WTC11 (cell line): Measurements from ENCODE around the gene SEMA6C. TPM values are rescaled to one million over a fixed set of nuclear protein-coding genes. Genes with fewer than 3 reads are reported as not detected.
A peak's percentile ranks its signal among the peaks of the same experiment; 100 is the strongest.

Experiments
- ATAC-seq: fragments of 200-7000 bp; cut with Tn5 transposase; 2 replicates; pipeline ENCODE4 v1.10.0; 2021; ENCODE audit warnings: mild to moderate bottlenecking, moderate library complexity
- CTCF ChIA-PET: fragments of 300-600 bp; sonication (Branson Sonifier 250); formaldehyde crosslinking; loops from one replicate; lab custom pipeline; 2021; ENCODE audit warnings: antibody characterized with exemption; lab: Charles Lee
- POLR2A ChIA-PET: fragments of 350-600 bp; sonication (Branson Sonifier 250); formaldehyde crosslinking; loops from one replicate; lab custom pipeline; 2021; ENCODE audit warnings: antibody characterized with exemption; lab: Charles Lee
- DNase-seq: peaks from one replicate; pipeline ENCODE4 v3.0.0; 2021; ENCODE audit warnings: low spot score
- H3K27ac Mint-ChIP-seq: 2 replicates; pipeline ENCODE4 v1.8.0; 2021; ENCODE audit warnings: mixed read lengths
- H3K27me3 Mint-ChIP-seq: 2 replicates; pipeline ENCODE4 v1.8.0; 2021; ENCODE audit warnings: low read depth, mild to moderate bottlenecking, moderate library complexity, mixed read lengths
- H3K36me3 Mint-ChIP-seq: 2 replicates; pipeline ENCODE4 v1.8.0; 2021; ENCODE audit warnings: mixed read lengths
- H3K4me1 Mint-ChIP-seq: 2 replicates; pipeline ENCODE4 v1.8.0; 2022; ENCODE audit warnings: mixed read lengths
- H3K4me3 Mint-ChIP-seq: 2 replicates; pipeline ENCODE4 v1.8.0; 2021; ENCODE audit warnings: mild to moderate bottlenecking, moderate library complexity, mixed read lengths
- H3K9me3 Mint-ChIP-seq: 2 replicates; pipeline ENCODE4 v1.8.0; 2021; ENCODE audit warnings: mixed read lengths
- ATF1 ChIP-seq: sonication (generic); formaldehyde crosslinking; IDR thresholded peaks from 2 replicates; pipeline ENCODE4 v1.8.1; 2023; ENCODE audit warnings: mild to moderate bottlenecking, moderate library complexity, missing genetic modification reagents
- CREB1 ChIP-seq: sonication (generic); formaldehyde crosslinking; IDR thresholded peaks from 2 replicates; pipeline ENCODE4 v1.8.0; 2023; ENCODE audit warnings: mild to moderate bottlenecking, missing genetic modification reagents
- CREM ChIP-seq: sonication (generic); formaldehyde crosslinking; IDR thresholded peaks from 2 replicates; pipeline ENCODE4 v1.8.1; 2022; ENCODE audit warnings: mild to moderate bottlenecking, missing genetic modification reagents, moderate library complexity
- ETV6 ChIP-seq: sonication (generic); formaldehyde crosslinking; IDR thresholded peaks from 2 replicates; pipeline ENCODE4 v1.8.1; 2022; ENCODE audit warnings: mild to moderate bottlenecking, missing genetic modification reagents
- GTF2I ChIP-seq: fragments of 250-450 bp; sonication (Bioruptor Pico); conservative IDR thresholded peaks from 2 replicates; pipeline ENCODE4 v1.4.0; 2021; ENCODE audit warnings: mild to moderate bottlenecking
- HMGA2 ChIP-seq: fragments of 250-450 bp; sonication (Bioruptor Pico); IDR thresholded peaks from 2 replicates; pipeline ENCODE4 v1.4.0; 2021; ENCODE audit warnings: mild to moderate bottlenecking, moderate library complexity
- JAZF1 ChIP-seq: fragments of 250-450 bp; sonication (Bioruptor Pico); IDR thresholded peaks from 2 replicates; pipeline ENCODE4 v1.9.0; 2021; ENCODE audit warnings: moderate library complexity, mild to moderate bottlenecking, inconsistent platforms
- KAT7 ChIP-seq: sonication (generic); formaldehyde crosslinking; IDR thresholded peaks from 2 replicates; pipeline ENCODE4 v1.8.1; 2023; ENCODE audit warnings: missing genetic modification reagents, mild to moderate bottlenecking, borderline replicate concordance
- RORB ChIP-seq: fragments of 250-450 bp; sonication (Bioruptor Pico); IDR thresholded peaks from 2 replicates; pipeline ENCODE4 v1.9.0; 2021; ENCODE audit warnings: mild to moderate bottlenecking
- SMAD3 ChIP-seq: sonication (generic); formaldehyde crosslinking; IDR thresholded peaks from 2 replicates; pipeline ENCODE4 v1.8.0; 2022; ENCODE audit warnings: missing genetic modification reagents, mild to moderate bottlenecking, borderline replicate concordance
- TCF7 ChIP-seq: sonication (generic); formaldehyde crosslinking; IDR thresholded peaks from 2 replicates; pipeline ENCODE4 v1.8.0; 2022; ENCODE audit warnings: mild to moderate bottlenecking, low read depth, missing genetic modification reagents, moderate library complexity
- TEAD4 ChIP-seq: sonication (generic); formaldehyde crosslinking; IDR thresholded peaks from 2 replicates; pipeline ENCODE4 v1.8.0; 2022; ENCODE audit warnings: mild to moderate bottlenecking, missing genetic modification reagents
- ZNF263 ChIP-seq: sonication (generic); formaldehyde crosslinking; IDR thresholded peaks from 2 replicates; pipeline ENCODE4 v1.8.1; 2022; ENCODE audit warnings: low read depth, mild to moderate bottlenecking, moderate library complexity, missing genetic modification reagents
- ZNF671 ChIP-seq: fragments of 250-450 bp; sonication (Bioruptor Pico); IDR thresholded peaks from 2 replicates; pipeline ENCODE4 v1.8.0; 2021; ENCODE audit warnings: mild to moderate bottlenecking
- total RNA-seq: library from RNA; stranded (reverse); gene quantifications from 3 replicates; pipeline ENCODE4 v1.2.3, GENCODE V29; 2021
- TF ChIP-seq, protein P1 (sequence below): fragments of 200-600 bp; IDR thresholded peaks from 2 replicates; pipeline ENCODE4 v1.8.0; 2022; ENCODE audit warnings: antibody characterized with exemption
- TF ChIP-seq, protein P2 (sequence below): sonication (generic); formaldehyde crosslinking; IDR thresholded peaks from 2 replicates; pipeline ENCODE4 v1.8.0; 2022; ENCODE audit warnings: mild to moderate bottlenecking, missing genetic modification reagents
- TF ChIP-seq, protein P3 (sequence below): fragments of 250-450 bp; sonication (Bioruptor Pico); IDR thresholded peaks from 2 replicates; pipeline ENCODE4 v1.9.0; 2021; ENCODE audit warnings: mild to moderate bottlenecking
- TF ChIP-seq, protein P4 (sequence below): sonication (generic); formaldehyde crosslinking; IDR thresholded peaks from 2 replicates; pipeline ENCODE4 v1.8.1; 2023; ENCODE audit warnings: mild to moderate bottlenecking, missing genetic modification reagents
- TF ChIP-seq, protein P5 (sequence below): sonication (generic); formaldehyde crosslinking; conservative IDR thresholded peaks from 2 replicates; pipeline ENCODE4 v1.8.1; 2023; ENCODE audit warnings: mild to moderate bottlenecking, low read depth, missing genetic modification reagents, moderate library complexity
- TF ChIP-seq, protein P6 (sequence below): sonication (generic); formaldehyde crosslinking; IDR thresholded peaks from 2 replicates; pipeline ENCODE4 v1.8.1; 2022; ENCODE audit warnings: mild to moderate bottlenecking, moderate library complexity, missing genetic modification reagents
- TF ChIP-seq, protein P7 (sequence below): sonication (generic); formaldehyde crosslinking; IDR thresholded peaks from 2 replicates; pipeline ENCODE4 v1.8.0; 2022; ENCODE audit warnings: mild to moderate bottlenecking, missing genetic modification reagents

The SEMA6C gene
- total RNA-seq, 1 experiment from 2014 or later = 21.0 TPM

DNA sequence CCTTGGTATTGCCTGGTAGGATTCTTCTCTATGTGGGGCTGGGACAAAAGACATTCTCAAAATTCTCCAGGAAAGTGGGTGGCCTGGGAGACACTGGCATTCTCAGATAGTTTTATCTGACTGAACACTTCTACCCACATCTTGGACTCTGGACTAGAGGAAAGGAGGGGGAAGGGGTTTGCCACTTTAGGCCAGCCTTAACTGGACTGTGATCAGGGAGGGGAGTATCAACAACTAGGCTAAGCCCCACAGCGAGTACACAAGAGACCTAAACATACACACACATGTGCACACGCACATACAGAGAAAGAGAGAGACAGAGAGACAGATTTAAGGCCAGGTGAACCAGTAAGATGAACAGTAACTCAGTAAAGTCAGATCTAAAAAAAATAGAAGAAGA lies 1.2 kb upstream of the SEMA6C start:
- POLR2A ChIA-PET = interaction anchor here (1.5 kb wide), 1 partner anchor 16 kb away, joined by 3 read pairs; no protein-coding TSS in a partner anchor

DNA sequence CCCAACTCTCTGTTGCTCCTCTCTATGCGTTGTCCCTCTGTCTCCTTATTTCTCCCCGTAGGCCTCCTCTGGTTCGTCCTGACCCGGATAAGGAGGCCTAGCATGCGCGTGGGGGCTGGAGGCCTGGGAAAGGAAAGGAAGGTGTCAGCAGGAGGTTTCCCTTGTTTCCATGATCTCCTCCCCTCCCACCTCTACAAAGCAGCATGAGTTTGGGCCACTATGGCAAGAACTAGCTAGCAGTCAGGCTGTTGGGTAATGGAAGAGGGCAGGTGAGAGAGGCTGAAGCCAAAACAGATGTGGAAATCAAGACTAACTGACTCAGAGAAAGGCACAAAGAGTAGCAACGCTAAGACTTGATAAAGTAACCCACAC lies 687 bp upstream of the SEMA6C start:
- POLR2A ChIA-PET = interaction anchor here (1.5 kb wide), 1 partner anchor 16 kb away, joined by 3 read pairs; no protein-coding TSS in a partner anchor
- Mint-ChIP-seq H3K4me3 (peak overlapping the region; percentile 93), H3K27ac (no peak overlapping the region), H3K9me3 (no peaks in the 10 kb centered on the region), H3K27me3 (peaks cover 44% of the 10 kb centered on the region), H3K4me1 (peaks cover 38% of the 10 kb centered on the region), H3K36me3 (no peaks in the 10 kb centered on the region)
- DNase-seq (no peak), ATAC-seq (no peak)
- TF ChIP-seq KAT7 (CRISPR knock-in tag) (0 out of 2 replicates have a peak, but pooled peaks have one; percentile 42), GTF2I (CRISPR knock-in tag) (no peak), ATF1 (CRISPR knock-in tag) (no peak), ETV6 (0 out of 2 replicates have a peak, but pooled peaks have one; percentile 14), TCF7 (CRISPR knock-in tag) (no peak), JAZF1 (no peak), ZNF671 (CRISPR knock-in tag) (no peak)
- TF ChIP-seq, protein P1, sequence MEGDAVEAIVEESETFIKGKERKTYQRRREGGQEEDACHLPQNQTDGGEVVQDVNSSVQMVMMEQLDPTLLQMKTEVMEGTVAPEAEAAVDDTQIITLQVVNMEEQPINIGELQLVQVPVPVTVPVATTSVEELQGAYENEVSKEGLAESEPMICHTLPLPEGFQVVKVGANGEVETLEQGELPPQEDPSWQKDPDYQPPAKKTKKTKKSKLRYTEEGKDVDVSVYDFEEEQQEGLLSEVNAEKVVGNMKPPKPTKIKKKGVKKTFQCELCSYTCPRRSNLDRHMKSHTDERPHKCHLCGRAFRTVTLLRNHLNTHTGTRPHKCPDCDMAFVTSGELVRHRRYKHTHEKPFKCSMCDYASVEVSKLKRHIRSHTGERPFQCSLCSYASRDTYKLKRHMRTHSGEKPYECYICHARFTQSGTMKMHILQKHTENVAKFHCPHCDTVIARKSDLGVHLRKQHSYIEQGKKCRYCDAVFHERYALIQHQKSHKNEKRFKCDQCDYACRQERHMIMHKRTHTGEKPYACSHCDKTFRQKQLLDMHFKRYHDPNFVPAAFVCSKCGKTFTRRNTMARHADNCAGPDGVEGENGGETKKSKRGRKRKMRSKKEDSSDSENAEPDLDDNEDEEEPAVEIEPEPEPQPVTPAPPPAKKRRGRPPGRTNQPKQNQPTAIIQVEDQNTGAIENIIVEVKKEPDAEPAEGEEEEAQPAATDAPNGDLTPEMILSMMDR = no peak
- TF ChIP-seq, protein P2, sequence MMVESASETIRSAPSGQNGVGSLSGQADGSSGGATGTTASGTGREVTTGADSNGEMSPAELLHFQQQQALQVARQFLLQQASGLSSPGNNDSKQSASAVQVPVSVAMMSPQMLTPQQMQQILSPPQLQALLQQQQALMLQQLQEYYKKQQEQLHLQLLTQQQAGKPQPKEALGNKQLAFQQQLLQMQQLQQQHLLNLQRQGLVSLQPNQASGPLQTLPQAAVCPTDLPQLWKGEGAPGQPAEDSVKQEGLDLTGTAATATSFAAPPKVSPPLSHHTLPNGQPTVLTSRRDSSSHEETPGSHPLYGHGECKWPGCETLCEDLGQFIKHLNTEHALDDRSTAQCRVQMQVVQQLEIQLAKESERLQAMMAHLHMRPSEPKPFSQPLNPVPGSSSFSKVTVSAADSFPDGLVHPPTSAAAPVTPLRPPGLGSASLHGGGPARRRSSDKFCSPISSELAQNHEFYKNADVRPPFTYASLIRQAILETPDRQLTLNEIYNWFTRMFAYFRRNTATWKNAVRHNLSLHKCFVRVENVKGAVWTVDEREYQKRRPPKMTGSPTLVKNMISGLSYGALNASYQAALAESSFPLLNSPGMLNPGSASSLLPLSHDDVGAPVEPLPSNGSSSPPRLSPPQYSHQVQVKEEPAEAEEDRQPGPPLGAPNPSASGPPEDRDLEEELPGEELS (CRISPR knock-in tag) = no peak
- CTCF ChIA-PET = interaction anchor here (1.0 to 1.4 kb wide), 2 partner anchors 16 to 47 kb away, joined by 3 to 13 read pairs; no protein-coding TSS in a partner anchor

More for the DNA sequence above, 1.2 kb upstream of the SEMA6C start:
- no peaks in the 10 kb centered on the region for H3K9me3 Mint-ChIP-seq
- CTCF ChIA-PET = interaction anchor here (1.4 kb wide), 1 partner anchor 48 kb away, joined by 13 read pairs; no protein-coding TSS in a partner anchor
- ATAC-seq (no peak), DNase-seq (no peak)
- peaks cover 35% of the 10 kb centered on the region for H3K4me1 Mint-ChIP-seq
- no peak overlapping the region for H3K4me3 Mint-ChIP-seq
- TF ChIP-seq ZNF263 (CRISPR knock-in tag) = no peak
- TF ChIP-seq, protein P3, sequence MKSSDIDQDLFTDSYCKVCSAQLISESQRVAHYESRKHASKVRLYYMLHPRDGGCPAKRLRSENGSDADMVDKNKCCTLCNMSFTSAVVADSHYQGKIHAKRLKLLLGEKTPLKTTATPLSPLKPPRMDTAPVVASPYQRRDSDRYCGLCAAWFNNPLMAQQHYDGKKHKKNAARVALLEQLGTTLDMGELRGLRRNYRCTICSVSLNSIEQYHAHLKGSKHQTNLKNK (CRISPR knock-in tag) = no peak
- no peaks in the 10 kb centered on the region for H3K36me3 Mint-ChIP-seq
- H3K27ac Mint-ChIP-seq = no peak overlapping the region
- H3K27me3 Mint-ChIP-seq = peaks cover 44% of the 10 kb centered on the region

DNA sequence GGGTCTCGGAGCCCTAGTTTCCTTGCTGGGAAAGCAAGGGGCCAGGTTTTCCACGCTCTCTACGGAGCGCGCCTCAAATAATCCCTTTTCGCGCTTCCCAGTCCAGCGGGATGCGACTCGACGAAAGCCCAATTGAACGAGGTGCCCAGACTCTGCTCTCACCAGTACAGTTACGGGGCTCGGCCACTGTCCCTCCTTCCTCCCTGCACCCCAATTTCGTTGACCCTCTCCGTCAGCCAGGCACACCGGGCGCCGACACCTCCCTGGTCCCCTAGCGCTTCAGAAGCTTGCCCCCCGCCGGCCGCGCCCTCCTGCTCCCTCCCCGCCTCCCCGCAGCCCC lies 389 bp downstream of the SEMA6C start:
- DNase-seq (no peak), ATAC-seq (no peak)
- ChIA-PET CTCF (interaction anchor here (4.5 kb wide), 1 partner anchor 45 kb away, joined by 63 read pairs; no protein-coding TSS in a partner anchor), POLR2A (interaction anchor here (2.5 kb wide), 1 partner anchor 15 kb away, joined by 11 read pairs; no protein-coding TSS in a partner anchor)
- Mint-ChIP-seq H3K27ac (no peak overlapping the region), H3K4me3 (peak overlapping the region; percentile 93), H3K27me3 (peaks cover 44% of the 10 kb centered on the region), H3K4me1 (peaks cover 38% of the 10 kb centered on the region), H3K9me3 (no peaks in the 10 kb centered on the region), H3K36me3 (no peaks in the 10 kb centered on the region)
- TF ChIP-seq CREM (CRISPR knock-in tag) (no peak), SMAD3 (no peak), CREB1 (no peak), TEAD4 (CRISPR knock-in tag) (0 out of 2 replicates have a peak, but pooled peaks have one; percentile 36), RORB (CRISPR knock-in tag) (no peak), HMGA2 (no peak)
- TF ChIP-seq, protein P4, sequence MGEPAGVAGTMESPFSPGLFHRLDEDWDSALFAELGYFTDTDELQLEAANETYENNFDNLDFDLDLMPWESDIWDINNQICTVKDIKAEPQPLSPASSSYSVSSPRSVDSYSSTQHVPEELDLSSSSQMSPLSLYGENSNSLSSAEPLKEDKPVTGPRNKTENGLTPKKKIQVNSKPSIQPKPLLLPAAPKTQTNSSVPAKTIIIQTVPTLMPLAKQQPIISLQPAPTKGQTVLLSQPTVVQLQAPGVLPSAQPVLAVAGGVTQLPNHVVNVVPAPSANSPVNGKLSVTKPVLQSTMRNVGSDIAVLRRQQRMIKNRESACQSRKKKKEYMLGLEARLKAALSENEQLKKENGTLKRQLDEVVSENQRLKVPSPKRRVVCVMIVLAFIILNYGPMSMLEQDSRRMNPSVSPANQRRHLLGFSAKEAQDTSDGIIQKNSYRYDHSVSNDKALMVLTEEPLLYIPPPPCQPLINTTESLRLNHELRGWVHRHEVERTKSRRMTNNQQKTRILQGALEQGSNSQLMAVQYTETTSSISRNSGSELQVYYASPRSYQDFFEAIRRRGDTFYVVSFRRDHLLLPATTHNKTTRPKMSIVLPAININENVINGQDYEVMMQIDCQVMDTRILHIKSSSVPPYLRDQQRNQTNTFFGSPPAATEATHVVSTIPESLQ (CRISPR knock-in tag) = no peak
- TF ChIP-seq, protein P5, sequence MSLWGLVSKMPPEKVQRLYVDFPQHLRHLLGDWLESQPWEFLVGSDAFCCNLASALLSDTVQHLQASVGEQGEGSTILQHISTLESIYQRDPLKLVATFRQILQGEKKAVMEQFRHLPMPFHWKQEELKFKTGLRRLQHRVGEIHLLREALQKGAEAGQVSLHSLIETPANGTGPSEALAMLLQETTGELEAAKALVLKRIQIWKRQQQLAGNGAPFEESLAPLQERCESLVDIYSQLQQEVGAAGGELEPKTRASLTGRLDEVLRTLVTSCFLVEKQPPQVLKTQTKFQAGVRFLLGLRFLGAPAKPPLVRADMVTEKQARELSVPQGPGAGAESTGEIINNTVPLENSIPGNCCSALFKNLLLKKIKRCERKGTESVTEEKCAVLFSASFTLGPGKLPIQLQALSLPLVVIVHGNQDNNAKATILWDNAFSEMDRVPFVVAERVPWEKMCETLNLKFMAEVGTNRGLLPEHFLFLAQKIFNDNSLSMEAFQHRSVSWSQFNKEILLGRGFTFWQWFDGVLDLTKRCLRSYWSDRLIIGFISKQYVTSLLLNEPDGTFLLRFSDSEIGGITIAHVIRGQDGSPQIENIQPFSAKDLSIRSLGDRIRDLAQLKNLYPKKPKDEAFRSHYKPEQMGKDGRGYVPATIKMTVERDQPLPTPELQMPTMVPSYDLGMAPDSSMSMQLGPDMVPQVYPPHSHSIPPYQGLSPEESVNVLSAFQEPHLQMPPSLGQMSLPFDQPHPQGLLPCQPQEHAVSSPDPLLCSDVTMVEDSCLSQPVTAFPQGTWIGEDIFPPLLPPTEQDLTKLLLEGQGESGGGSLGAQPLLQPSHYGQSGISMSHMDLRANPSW = no peak
- TF ChIP-seq, protein P6, sequence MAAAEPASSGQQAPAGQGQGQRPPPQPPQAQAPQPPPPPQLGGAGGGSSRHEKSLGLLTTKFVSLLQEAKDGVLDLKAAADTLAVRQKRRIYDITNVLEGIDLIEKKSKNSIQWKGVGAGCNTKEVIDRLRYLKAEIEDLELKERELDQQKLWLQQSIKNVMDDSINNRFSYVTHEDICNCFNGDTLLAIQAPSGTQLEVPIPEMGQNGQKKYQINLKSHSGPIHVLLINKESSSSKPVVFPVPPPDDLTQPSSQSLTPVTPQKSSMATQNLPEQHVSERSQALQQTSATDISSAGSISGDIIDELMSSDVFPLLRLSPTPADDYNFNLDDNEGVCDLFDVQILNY (CRISPR knock-in tag) = no peak; the same call in 1 of the 2 replicates
- TF ChIP-seq, protein P7, sequence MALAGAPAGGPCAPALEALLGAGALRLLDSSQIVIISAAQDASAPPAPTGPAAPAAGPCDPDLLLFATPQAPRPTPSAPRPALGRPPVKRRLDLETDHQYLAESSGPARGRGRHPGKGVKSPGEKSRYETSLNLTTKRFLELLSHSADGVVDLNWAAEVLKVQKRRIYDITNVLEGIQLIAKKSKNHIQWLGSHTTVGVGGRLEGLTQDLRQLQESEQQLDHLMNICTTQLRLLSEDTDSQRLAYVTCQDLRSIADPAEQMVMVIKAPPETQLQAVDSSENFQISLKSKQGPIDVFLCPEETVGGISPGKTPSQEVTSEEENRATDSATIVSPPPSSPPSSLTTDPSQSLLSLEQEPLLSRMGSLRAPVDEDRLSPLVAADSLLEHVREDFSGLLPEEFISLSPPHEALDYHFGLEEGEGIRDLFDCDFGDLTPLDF = no peak
